HG03108 (cell line): ENCODE measurements around the gene RRP12.

Experiments
- ATAC-seq: cut with Tn5 transposase; IDR thresholded peaks from one replicate; pipeline ENCODE4 v1.9.1; 2021; ENCODE audit warnings: moderate library complexity; ENCODE audit not compliant: unreplicated experiment

Gene RRP12

GRCh38 chr10:97336006-97336405 is 65.1 kb downstream of the RRP12 start:
- ATAC-seq: no peak

- no peak for ATAC-seq
Measured at GRCh38 chr10:97335188-97335619, 65.9 kb downstream of the RRP12 start.

GRCh38 chr10:97334370-97335175 is 66.6 kb downstream of the RRP12 start, which contains the start of gene FRAT2:
Gene FRAT2 (minus strand): TSS chr10:97334729. CDS start chr10:97334572, 157 bp downstream.
- ATAC-seq: peak; percentile 84

GRCh38 chr10:97333601-97334369 is 67.4 kb downstream of the RRP12 start:
- peak; percentile 15 for ATAC-seq

GRCh38 chr10:97333351-97333600 is 67.9 kb downstream of the RRP12 start:
- no peak for ATAC-seq

GRCh38 chr10:97332591-97333350 is 68.4 kb downstream of the RRP12 start:
- no peak for ATAC-seq

GRCh38 chr10:97331153-97331703 is 69.9 kb downstream of the RRP12 start:
- ATAC-seq: no peak

GRCh38 chr10:97329766-97330165 is 71.4 kb downstream of the RRP12 start:
- no peak for ATAC-seq

- ATAC-seq: no peak
Measured at GRCh38 chr10:97328646-97329453, 72.3 kb downstream of the RRP12 start.

- ATAC-seq: no peak
Measured at GRCh38 chr10:97327348-97328294, 73.5 kb downstream of the RRP12 start.

- no peak for ATAC-seq
Measured at GRCh38 chr10:97325754-97326153, 75.4 kb downstream of the RRP12 start.

GRCh38 chr10:97323501-97323900 is 77.6 kb downstream of the RRP12 start:
- no peak for ATAC-seq

- no peak for ATAC-seq
Measured at GRCh38 chr10:97321804-97322190, 79.3 kb downstream of the RRP12 start.

GRCh38 chr10:97321032-97321803 is 79.9 kb downstream of the RRP12 start:
- no peak for ATAC-seq

GRCh38 chr10:97320480-97321031 is 80.6 kb downstream of the RRP12 start:
- ATAC-seq: no peak

GRCh38 chr10:97319671-97320479 is 81.3 kb downstream of the RRP12 start:
- ATAC-seq: peak; percentile 36
